ENCODE data around the gene ITPRID1.
A peak's percentile ranks its signal among the peaks of the same experiment; 100 is the strongest.
"Not testable (repeated sequence)": the region's sequence is repeated elsewhere in the genome, so short reads cannot be mapped to it uniquely, and the experiment has no call there.

ITPRID1 gene

DNA sequence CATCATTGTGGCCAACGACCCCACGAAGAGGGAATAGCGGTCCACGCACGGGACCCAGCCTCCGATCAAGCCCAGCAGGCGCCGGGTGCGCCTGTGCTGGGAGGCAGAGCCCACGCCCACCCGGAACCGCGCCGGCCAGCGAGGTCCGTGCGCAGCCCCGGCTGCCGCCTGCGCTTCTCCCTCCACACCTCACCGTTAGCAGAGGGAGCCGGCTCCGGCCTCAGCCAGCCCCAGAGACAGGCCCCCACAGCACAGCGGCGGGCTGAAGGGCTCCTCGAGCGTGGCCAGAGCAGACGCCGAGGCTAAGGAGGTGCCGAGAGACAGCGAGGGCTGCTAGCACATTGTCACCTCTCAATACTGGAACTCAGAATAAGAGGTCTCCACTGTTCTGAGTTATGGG lies 3.6 kb downstream of the ITPRID1 start:
- no peak for DNase-seq

DNA sequence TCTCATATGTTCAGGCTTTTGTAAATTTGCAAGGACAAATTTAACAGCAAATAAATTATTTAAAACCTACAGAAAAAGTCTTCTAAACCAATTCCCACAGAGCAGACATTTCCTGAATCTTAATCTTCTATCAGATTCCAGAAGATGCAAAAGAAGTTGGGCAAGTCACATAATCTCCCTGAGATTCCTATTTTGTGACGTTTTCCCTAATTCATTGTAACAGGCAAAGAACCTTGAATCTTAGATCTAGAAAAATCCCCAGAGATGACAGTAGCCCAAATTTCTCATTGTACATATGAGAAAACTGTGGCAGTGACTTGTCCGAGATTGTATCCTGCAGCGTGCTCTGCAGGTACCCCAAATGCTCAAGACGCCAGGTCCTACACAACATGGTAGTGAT lies 4.9 kb downstream of the ITPRID1 start:
- no peak for DNase-seq

DNA sequence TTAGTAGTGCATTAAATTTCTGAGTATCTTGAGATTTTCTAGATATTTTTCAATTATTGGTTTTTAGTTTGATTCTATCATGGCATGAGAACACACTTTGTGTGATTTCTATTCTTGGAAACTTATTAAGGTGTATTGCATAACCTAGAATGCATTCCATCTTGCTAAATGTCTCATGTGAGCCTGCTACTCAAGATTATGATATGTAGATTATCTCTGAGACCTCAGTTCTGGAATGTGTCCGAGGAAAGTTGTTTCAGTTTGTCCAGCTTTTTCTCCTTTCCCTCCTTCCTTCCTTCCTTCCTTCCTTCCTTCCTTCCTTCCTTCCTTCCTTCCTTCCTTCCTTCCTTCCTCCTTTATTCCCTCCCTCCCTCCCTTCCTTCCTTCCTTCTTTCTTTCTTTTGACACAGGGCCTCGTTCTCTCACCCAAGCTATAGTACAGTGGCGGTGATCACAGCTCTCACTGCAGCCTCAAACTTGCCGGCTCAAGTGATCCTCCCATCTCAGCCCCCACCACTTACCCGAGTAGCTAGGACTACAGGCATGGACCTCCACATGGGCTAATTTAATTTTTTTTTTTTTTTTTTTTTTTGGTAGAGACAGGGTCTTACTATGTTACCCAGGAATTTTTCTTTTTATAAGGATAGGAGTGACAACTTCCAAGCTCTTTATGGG lies 7.6 kb downstream of the ITPRID1 start:
- no peak for DNase-seq

DNA sequence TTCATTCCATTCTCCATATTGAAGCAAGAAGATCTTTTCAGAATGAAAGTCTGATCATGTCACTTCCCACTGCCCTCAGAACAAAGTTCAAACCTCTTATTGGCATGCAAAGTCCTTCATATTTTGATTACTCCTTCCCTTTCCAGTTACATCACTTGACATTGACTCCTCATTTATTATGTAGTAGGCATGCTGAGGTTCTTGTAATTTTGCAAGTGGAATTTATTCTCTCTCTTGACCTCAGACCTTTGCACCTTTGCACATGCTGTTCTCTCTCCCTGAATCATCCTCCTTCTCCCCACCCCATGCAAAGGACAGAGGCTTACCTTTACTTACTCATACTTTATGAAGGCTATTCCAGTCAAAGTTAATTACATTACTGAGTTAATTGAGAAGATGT lies 13.0 kb downstream of the ITPRID1 start:
- DNase-seq = no peak

DNA sequence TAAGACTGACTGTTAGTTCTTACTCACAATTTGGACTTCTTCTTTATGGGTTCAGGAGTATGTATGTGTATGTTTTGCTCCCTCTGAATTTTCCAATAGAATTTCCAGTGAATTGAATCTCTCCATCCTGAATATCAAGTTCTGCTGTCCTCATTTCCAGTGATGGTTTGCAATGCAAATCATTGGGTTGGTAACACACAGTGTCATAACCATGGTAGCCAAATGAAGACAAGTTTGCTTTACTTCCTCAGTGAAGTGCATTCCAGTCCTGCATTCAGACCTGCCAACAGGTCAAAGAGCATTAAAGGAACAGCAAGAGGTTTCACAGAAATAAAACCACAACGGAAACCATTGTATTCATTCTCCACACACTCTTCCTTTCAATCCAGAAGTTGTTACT lies 15.2 kb downstream of the ITPRID1 start:
- DNase-seq = no peak

DNA sequence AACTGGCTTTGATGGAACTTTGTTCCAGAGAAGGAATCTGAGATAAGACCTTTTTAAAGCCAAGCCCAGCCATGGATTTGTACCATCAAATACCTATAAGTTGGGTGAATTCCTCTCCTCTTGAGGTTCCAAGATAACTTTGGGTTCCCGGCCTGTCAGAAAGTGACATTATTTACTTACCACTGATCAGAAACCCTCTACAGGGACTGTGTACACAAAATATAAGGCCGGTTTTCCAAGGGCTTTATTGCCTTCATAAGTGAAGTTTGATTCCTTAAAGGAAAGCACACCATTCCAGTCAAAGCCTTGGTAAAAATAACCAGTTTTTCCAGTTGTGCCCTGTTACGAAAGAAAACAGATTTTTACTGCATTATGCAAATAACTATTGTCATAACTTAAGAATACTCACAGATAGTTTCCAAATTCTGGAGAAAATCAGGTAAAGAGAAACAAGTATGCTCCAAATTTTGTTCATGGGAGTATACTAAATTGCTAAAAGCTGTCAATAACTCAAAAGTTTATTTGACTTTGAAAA lies 26.8 kb downstream of the ITPRID1 start:
- not testable (repeated sequence) for DNase-seq

DNA sequence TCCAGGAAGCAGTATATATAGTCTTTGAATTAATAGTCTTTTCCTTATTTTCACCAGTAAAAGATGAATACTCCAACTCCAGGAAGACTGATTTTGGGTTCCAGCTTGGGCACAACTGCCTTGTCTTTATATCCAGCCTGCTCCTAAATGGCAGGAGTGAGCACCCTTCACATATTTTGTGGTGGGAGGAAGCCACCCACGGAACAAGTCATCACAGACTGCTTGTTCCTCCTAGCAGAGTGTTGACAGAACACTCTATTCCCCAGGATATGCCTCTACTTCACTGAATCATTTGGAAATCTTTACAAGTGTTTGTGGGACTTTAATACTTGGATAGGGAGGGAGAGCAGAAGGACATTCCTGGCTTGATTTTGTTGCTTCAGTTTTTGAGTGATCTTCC lies 31.7 kb downstream of the ITPRID1 start:
- DNase-seq = no peak

DNA sequence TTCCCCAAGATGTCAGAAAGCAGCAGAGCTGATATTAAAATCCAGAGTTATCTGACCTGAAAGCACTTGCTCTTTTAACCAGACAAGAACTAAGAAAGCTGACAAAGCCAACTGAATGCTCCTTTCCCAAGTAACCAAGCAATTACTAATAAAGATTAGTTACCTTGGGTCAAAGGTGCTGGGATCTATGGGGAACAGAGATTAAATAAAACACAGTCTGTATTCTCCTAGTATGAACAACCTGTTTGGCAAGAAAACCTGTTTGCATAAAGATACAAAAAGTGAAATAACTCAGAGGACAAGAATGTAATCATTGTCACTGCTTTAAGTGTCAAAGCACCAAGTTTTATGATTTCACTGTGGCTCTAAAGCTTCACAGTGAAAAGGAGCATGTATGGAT lies 35.7 kb downstream of the ITPRID1 start:
- DNase-seq = no peak

DNA sequence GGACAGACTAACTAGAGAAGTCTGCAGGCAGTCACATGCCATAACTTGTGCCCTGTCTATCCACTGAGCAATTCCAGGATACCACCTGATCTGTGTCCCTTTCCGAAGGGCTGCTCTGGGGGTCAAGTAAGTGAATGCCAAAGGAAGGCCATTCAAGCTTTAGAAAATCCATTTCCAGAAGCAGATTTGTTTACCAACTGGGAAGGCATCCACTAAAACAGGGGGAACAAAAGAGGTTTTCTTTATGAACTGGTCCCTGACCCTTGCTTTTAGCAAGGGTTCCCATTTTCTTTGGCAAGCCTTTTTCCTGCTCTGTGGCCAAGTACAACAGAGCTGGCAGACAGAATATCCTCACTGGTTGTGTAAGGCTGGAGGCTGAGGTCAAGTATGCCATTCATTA lies 36.5 kb downstream of the ITPRID1 start:
- no peak for DNase-seq

DNA sequence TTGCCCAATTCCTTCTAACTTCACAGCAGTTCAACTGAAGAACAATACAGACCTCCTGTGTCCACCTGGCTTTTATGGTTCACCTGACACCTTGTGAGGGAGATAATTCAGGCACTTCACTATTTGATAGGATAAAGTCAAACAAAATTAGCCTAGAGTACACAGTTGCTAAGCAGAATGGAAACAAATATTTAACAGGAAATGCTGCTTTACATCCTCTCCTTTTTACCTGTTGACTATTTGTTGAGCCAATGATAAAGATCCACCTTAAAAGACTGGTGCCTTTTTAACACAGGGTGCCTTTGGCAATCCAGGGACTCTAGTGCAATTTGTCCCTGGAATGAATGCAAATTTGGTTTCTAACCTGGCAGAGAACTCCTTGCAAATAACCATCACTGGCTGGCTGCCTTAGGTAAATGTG lies 39.8 kb downstream of the ITPRID1 start:
- DNase-seq = no peak

DNA sequence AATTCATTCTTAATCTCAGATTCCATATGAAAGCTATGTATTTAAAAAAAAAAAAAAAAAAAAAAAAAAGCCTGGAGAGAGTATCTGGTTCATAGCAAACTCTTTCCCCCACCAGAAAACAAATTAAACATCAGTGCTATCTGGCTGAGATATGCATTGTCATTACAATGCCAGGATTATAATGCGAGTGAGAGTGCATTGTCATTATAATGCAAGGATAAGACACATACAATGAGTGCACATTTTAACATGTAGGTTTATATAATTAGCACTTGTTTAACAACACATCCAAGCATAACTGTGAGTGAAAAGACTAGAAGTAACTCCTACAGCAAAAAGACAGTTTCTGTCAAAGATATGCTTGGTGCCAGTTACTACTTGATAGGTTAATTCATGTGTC lies 48.1 kb downstream of the ITPRID1 start:
- DNase-seq = no peak

DNA sequence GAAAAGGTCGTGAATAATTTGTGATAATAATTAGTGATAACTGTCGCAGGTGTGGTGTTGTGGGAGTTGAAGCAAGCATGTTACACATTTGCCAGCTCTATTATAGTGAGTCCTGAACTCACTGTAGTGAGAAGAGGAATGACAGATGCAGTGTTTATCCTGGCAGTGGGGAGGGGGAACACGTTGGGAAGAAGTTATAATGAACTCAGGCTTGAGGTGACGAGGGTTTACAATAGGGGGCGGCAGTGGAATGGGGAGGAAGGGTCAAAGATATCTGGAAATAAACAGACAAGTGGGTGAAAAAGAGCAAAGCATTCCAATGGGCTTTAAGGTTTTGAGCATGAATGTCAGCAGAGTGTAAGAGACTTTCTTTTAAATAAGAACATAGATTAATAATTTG lies 49.6 kb downstream of the ITPRID1 start:
- DNase-seq = no peak

DNA sequence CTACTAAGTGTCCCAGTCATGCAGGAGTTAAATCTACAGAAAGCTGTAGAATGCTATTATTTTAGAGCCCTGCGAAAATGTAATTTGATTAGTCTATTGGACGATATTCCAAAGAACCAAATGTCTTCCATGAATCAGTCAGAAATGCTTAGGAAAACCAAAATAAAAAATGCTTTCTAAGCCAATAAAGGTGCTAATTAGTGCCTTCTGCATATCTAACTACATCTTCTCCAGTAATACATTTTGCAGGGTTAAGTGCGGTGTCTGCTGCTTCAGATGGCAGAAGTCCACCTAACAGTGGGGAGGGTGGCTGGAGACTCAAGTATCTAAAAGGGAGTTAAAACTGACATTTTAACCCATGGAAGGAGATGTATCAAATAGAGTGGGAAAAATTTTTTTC lies 50.1 kb downstream of the ITPRID1 start:
- no peak for DNase-seq

DNA sequence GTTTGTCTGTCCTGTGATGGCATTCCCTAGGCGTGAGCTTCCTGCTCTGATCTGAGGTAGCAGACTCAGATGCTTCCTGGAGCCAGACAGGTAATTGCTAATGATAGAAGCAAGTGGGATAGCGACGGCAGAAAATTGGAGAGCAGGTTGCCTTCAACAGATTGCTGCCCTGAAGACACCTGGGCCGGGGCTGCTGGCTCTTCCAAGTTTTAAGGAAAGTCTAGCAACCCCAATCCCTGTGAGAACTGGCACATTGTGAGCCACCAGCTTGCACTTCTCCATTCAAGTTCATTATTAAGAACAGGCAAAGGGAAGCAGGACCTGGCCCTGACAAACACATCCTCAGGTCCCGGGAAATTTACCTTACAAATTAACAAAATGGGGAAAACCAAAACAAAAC lies 50.8 kb downstream of the ITPRID1 start:
- no peak for DNase-seq

DNA sequence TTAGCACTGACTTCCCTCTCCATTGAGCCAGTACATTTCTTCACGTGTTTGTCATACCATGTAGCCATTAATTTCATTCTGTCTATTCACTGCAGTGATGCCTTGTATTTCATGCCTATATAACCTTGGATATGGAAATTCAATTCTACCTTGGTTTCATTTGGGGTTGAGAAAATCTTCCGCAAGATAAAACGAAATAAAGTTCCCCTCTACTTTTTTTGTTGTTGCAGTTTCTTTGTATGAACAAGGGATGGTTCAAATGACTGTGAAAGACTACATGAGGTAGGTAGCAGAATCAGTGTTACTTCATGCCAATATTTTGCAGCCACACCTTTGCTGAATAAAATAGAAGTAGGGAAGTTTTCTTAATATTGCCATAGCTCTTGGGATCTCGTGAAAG lies 55.6 kb downstream of the ITPRID1 start:
- no peak for DNase-seq

DNA sequence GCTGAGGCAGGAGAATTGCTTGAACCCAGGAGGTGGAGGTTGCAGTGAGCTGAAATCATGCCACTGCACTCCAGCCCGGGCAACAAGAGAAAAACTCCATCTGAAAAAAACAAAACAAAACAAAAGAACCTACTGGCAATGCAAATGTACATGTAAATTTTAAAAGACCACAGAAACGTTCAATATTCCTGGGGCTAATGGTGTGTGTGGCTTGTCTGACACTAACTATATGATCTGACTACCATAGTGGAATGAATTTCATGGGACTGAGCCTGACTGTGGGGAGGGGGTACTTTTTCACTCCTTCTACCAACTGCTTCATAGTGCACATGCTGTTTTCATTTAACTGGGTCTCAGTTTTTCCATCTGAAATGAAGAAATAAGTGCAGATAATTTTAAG lies 69.6 kb downstream of the ITPRID1 start:
- no peak for DNase-seq

DNA sequence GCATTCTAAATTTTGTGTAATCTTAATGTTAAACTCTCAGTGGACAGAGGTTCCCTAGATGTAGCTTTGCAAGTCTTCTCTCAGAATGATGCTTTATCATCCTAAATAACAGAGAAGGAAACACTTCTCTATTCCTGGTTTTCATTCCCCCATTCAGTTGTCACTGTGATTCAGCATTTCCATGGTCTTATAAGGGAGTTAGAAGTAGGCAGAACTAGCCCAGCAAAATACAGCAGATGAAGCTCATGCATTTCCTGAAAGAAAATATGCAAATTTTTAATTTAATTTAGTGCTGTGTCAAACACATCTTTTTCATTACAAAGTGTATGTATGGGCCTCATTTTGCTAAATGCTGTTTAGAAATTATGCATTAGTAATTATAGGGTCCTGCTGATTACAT lies 70.1 kb downstream of the ITPRID1 start:
- DNase-seq = no peak

DNA sequence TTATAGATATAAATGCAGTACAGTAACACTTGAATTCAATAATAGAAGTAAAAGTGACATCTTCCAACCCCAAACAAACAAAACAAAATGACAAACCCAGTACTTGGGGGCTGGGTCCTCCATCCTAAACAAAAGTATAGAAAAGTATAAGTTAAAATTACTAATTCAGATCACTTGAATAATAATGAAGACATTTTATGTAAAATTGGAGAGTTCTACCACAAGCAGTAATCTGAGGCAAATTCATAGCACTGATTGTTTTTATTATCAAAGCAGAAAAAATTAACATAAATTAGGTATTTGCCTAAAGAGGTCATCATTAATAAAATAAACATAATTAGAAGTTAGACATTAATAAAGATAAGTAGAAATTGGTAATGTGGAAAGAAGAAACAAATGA lies 81.5 kb downstream of the ITPRID1 start:
- no peak for DNase-seq

DNA sequence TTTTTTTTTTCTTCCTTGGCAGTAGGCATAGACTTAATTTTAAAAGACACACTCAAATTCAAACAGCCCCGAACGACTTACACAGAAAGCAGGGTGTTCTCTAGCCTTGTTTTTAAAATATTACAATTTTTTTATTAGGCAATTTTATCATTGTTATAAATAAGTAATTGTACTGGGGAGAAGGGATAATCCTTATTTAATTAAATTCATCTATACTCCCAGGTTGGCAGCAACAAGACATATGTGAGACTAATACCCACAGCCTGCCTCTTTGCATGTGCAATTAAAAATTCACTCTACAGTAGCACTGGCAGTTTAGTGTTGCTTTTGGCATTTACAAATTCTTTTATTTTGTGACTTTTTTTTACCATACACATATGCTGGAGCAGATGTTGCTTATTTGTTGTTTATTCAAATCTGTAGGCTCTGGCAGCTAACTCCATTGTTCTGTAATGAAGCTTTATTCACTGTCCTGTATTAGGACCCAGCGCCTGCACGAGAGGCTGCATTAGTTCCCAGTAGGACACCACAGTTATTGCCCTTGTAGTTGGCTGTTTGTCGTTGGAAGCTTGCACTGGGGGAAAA lies 88.2 kb downstream of the ITPRID1 start:
- no peak for DNase-seq

DNA sequence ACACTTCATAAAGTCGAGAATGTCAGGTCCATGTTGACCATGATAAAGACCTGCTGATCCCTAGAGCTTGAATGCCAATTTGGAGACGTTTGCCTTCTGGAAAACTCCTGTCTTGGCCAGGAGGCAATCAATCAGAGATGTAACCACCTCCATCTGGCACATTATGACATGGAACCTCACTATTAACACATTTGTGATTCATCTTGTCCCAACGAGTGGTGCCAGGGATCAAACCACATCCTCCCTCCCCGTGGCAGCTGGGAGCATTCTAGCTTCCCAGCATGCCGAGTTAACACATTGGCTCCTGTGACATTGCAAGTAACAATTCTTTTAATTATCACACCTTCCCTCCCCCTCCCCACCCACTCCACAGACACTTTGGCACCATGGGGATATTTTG lies 89.2 kb downstream of the ITPRID1 start:
- DNase-seq = no peak

DNA sequence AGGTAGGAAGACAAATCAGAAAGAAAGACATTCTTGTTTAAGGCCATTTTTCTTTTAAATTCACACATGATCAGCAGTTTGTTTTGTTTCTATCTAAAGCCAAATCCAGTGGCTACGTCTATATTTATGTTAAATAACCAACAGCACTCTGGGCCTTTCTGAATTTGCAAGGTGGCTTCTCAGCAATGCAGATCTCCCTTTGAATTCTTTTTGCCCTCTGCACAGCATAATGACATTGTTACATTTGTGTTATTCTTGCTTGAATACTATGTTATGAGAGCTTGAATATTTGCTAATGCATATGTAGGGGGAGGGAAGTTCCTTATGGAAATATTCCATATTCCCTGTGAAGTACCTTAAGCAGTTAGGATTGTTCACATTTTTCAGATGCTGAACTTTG lies 99.7 kb downstream of the ITPRID1 start:
- DNase-seq = no peak

DNA sequence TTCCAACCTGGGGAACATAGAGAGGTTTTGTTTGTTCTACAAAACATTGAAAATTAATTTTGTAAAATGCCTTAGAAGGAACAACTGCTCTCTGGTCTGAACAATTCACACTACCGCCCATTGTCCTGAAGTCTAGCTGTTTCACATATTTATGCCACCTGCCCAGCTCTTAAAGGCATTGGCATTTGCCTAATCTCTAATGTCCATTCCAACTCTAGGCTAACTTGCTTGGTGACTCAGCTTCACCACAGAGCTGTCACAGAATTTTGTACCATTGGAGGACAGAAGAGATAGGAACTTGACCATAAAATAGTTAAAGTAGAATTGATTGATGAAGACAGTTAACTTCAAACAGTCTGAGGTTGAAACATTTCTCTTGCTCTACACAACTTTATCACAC lies 119.6 kb downstream of the ITPRID1 start:
- no peak for DNase-seq

DNA sequence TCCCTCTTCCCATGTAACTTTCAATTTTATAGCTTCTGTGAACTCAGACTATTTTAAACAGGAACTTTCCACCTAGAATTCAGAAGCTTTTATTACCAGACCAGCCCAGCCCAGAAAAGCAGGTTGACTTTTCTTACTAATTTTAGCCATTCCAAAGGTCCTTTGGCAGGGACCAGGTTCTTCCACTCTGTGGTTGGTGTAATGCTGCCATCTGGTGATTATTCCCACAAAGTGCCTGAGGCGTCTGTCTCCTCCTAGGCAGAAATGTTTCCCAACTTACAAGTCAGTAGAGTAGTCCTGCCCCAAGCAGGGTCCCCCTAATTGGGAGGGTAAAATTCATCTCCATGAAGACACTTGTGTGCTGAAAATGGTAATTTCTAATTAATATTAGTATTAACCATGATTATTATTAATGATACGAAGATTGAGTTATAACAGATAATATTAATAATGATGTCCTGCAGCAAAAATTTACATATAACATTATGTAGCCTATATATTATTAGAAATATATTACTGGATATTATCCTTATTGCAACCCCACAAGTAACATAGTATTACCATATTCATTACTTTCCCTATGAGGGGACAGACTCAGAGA lies 120.1 kb downstream of the ITPRID1 start:
- DNase-seq = peak; percentile 36

DNA sequence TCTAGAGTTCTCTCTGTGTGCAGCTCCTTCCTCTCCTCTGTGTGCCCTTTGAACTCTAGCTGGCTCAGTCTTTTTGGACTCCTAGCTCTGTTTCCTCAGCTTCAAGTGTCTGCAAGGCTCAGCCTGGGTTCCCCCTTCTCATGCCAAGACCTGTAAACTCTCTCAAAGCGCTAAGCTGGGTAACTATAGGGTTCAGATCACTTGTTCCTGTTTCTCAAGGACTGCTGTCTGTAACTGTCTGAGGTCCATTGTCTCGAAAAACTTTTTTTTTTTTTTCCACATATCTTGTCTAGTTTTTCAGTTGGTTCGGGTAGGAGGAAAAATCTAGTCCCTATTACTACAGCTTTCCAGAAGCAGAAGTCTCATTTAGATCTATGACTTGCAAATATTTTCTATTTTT lies 126.5 kb downstream of the ITPRID1 start:
- no peak for DNase-seq

DNA sequence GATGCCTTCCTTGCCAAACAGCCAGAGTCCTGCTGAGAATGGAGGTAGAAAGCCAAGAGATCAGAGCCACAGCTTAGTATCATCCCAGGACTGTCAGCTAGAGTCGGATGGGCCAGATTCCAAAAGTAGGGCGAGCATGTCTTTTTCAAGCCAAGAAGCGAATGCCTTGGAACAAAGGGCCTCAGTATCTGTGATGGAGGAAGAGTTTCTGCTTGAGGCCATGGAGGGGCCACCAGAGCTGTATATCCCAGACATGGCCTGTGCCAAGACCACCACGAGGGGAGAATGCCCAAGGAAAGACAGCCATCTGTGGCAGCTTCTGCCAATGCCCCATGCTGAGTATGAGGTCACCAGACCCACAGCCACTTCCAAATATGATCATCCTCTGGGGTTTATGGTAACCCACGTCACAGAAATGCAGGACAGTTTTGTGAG lies 128.8 kb downstream of the ITPRID1 start:
- DNase-seq = no peak

Measured in hematopoietic multipotent progenitor cell treated with erythropoietin and hydrocortisone succinate and interleukin-3 and kit ligand, for 8 days (in vitro differentiated cells).